ENCODE measurements around the gene FAM174B. TPM values are rescaled to one million over a fixed set of nuclear protein-coding genes. Genes with fewer than 3 reads are reported as not detected.
A peak's percentile ranks its signal among the peaks of the same experiment; 100 is the strongest.

Gene FAM174B
- total RNA-seq, 1 donor from 2014 or later = 11.0 TPM

DNA sequence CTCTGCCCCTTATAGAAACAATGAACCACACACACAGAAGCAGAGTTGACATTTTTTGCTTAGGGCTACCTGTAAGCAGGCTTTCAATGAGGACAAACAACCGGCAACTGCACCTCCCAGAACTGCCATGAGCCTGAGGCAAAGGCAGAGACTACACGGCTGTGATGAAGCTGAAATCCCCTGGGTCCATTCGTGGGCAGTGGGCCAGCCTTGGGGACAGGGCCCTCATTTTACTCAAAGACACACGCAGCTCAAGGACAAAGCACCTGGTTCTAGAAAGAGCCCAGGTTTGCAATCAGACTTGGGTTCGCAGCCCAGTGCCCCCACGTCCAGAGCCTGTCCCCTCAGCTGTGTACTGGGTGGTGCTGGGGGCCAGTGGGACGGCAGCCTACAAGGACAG is 17.9 kb downstream of the FAM174B start:
- peak; percentile 74 for DNase-seq (ENCODE audit: extremely low spot score, unreplicated experiment)
- H3K4me1 Mint-ChIP-seq (ENCODE audit: unreplicated experiment) = peaks cover 43% of the 10 kb centered on the region
- H3K36me3 Mint-ChIP-seq (ENCODE audit: unreplicated experiment) = no peaks in the 10 kb centered on the region
- TF ChIP-seq, protein P1, sequence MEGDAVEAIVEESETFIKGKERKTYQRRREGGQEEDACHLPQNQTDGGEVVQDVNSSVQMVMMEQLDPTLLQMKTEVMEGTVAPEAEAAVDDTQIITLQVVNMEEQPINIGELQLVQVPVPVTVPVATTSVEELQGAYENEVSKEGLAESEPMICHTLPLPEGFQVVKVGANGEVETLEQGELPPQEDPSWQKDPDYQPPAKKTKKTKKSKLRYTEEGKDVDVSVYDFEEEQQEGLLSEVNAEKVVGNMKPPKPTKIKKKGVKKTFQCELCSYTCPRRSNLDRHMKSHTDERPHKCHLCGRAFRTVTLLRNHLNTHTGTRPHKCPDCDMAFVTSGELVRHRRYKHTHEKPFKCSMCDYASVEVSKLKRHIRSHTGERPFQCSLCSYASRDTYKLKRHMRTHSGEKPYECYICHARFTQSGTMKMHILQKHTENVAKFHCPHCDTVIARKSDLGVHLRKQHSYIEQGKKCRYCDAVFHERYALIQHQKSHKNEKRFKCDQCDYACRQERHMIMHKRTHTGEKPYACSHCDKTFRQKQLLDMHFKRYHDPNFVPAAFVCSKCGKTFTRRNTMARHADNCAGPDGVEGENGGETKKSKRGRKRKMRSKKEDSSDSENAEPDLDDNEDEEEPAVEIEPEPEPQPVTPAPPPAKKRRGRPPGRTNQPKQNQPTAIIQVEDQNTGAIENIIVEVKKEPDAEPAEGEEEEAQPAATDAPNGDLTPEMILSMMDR (IDR thresholded peaks at IDR 0.05) = no peak
- peaks cover 16% of the 10 kb centered on the region for H3K9me3 Mint-ChIP-seq (ENCODE audit: unreplicated experiment)
- H3K4me3 Mint-ChIP-seq (ENCODE audit: unreplicated experiment) = no peak overlapping the region
- H3K27ac Mint-ChIP-seq (ENCODE audit: unreplicated experiment) = peak overlapping the region; percentile 94
- H3K27me3 Mint-ChIP-seq (ENCODE audit: unreplicated experiment) = no peaks in the 10 kb centered on the region

DNA sequence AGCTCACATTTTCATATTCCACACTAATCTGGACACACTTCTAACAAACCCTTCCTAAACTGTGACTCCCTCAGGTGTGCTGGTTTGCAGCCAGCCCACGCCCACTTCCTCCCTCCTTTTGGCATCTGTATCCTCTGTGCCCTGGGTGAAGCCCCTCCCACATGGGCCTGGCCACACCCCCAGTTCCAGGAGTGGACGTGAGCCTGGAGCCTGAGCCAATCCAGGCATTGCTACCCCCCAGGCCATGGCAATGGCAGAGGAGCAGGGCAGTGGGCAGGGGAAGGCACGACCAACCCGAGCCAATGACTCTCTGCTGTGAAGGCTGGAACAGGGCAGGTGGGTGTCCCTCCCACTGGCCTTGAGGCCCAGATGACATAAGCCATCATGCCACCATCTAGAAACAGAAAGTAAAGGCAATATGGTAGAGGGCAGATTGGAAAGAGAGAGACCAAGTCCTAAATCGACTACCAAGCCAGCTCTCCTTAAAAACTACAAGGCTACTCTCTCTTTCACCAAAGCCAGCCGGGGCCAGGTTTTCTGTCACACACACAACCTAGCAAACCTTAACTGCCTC is 18.6 kb downstream of the FAM174B start:
- Mint-ChIP-seq H3K36me3 (ENCODE audit: unreplicated experiment) (no peaks in the 10 kb centered on the region), H3K9me3 (ENCODE audit: unreplicated experiment) (peaks cover 15% of the 10 kb centered on the region), H3K4me3 (ENCODE audit: unreplicated experiment) (no peak overlapping the region), H3K27ac (ENCODE audit: unreplicated experiment) (peak overlapping the region; percentile 94), H3K4me1 (ENCODE audit: unreplicated experiment) (peaks cover 43% of the 10 kb centered on the region), H3K27me3 (ENCODE audit: unreplicated experiment) (no peaks in the 10 kb centered on the region)
- TF ChIP-seq, protein P1 (IDR thresholded peaks at IDR 0.05) = no peak
- DNase-seq (ENCODE audit: extremely low spot score, unreplicated experiment) = peak; percentile 63

DNA sequence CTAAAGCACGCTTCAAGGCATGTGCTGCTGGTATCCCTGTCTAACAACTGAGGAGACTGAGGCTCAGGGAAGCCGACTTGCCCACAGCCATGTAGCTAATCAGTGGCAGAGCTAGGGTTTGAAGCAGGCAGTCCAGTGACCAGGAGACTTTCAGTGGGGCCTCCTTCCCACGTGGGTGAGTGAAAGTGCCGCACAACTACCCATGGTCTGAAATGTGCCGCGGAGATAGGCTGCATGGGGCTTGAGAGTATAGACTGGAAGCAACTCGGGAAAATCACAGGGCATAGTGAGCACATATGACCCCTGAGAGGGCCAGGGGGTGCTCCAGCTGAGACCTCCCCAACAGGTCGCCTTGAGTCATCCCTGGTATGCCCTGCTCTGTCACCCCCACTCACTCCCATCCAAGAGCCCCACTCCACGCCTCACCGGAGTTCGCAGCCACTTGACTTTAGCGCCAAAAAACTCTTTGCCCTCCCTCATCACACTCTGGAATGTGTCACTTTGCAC is 19.1 kb downstream of the FAM174B start:
- no peaks in the 10 kb centered on the region for H3K27me3 Mint-ChIP-seq (ENCODE audit: unreplicated experiment)
- no peaks in the 10 kb centered on the region for H3K36me3 Mint-ChIP-seq (ENCODE audit: unreplicated experiment)
- H3K9me3 Mint-ChIP-seq (ENCODE audit: unreplicated experiment) = peaks cover 10% of the 10 kb centered on the region
- H3K4me1 Mint-ChIP-seq (ENCODE audit: unreplicated experiment) = peaks cover 43% of the 10 kb centered on the region
- DNase-seq (ENCODE audit: extremely low spot score, unreplicated experiment) = no peak
- H3K27ac Mint-ChIP-seq (ENCODE audit: unreplicated experiment) = peak overlapping the region; percentile 94
- TF ChIP-seq, protein P1 (IDR thresholded peaks at IDR 0.05) = no peak
- no peak overlapping the region for H3K4me3 Mint-ChIP-seq (ENCODE audit: unreplicated experiment)

DNA sequence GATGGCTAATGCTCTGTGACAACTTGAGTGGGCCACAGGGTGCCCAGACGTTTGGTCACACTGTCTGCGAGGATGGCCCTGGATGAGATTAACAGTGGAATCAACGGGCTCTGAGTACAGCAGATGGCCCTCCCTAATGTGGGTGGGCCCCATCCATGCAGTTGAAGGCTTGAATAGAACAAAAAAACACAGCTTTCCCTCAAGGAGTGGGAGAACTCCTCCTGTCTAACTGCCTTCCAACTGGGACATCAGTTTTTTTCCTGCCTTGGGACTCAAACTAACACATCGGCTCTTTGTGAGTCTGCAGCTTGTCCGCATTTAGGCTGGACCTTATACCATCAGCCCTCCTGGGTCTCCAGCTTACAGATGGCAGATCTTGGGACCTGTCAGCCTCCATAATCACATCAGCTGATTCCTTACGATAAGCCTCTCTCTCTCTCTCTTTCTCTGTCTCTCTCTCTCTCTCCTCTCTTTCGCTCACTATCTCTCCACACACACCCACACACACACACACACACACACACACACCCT is 20.8 kb downstream of the FAM174B start:
- peaks cover 1% of the 10 kb centered on the region for H3K9me3 Mint-ChIP-seq (ENCODE audit: unreplicated experiment)
- H3K36me3 Mint-ChIP-seq (ENCODE audit: unreplicated experiment) = peaks cover 1% of the 10 kb centered on the region
- H3K27ac Mint-ChIP-seq (ENCODE audit: unreplicated experiment) = no peak overlapping the region
- no peak overlapping the region for H3K4me3 Mint-ChIP-seq (ENCODE audit: unreplicated experiment)
- TF ChIP-seq, protein P1 (IDR thresholded peaks at IDR 0.05) = no peak
- H3K27me3 Mint-ChIP-seq (ENCODE audit: unreplicated experiment) = peaks cover 2% of the 10 kb centered on the region
- DNase-seq (ENCODE audit: extremely low spot score, unreplicated experiment) = no peak
- peaks cover 43% of the 10 kb centered on the region for H3K4me1 Mint-ChIP-seq (ENCODE audit: unreplicated experiment)

DNA sequence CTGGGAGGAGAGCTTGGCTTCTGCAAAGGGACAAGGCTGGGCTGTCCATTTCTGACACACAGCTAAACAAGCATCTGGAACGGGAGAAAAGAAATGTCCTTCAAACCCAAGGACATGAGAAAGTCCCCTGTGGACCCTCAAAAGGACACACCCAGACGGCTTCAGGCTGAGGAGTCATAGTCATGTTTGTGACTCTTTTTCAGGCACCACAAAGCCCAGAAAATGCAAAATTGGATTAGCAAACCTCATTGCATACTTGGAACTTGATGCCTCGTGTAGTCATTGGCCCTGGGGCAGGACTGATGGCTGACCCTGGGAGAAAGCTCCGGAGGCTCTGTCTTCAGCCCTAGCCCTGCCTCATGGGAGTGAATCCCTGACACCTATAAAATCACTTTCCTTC is 21.5 kb downstream of the FAM174B start:
- H3K4me3 Mint-ChIP-seq (ENCODE audit: unreplicated experiment) = no peak overlapping the region
- TF ChIP-seq, protein P1 (IDR thresholded peaks at IDR 0.05) = no peak
- peaks cover 2% of the 10 kb centered on the region for H3K36me3 Mint-ChIP-seq (ENCODE audit: unreplicated experiment)
- peaks cover 40% of the 10 kb centered on the region for H3K4me1 Mint-ChIP-seq (ENCODE audit: unreplicated experiment)
- peaks cover 2% of the 10 kb centered on the region for H3K27me3 Mint-ChIP-seq (ENCODE audit: unreplicated experiment)
- H3K27ac Mint-ChIP-seq (ENCODE audit: unreplicated experiment) = no peak overlapping the region
- no peaks in the 10 kb centered on the region for H3K9me3 Mint-ChIP-seq (ENCODE audit: unreplicated experiment)
- DNase-seq (ENCODE audit: extremely low spot score, unreplicated experiment) = no peak

Measured in osteocyte (in vitro differentiated cells).